OCI-LY3 (cell line): ENCODE measurements around the gene ZNF277.

ENCODE experiments used
- H2AFZ ChIP-seq: fragments of 200-600, 300-600 bp; shearing (Covaris generic); 2 replicates; pipeline ENCODE4 v1.6.0; 2014; ENCODE audit warnings: antibody characterized with exemption, low read depth, low read length
- H3K27ac ChIP-seq: fragments of 200-600, 300-600 bp; sonication (generic); 2 replicates; pipeline ENCODE4 v1.5.1; 2014; ENCODE audit warnings: mild to moderate bottlenecking, low read length, moderate library complexity, mixed read lengths
- H3K27me3 ChIP-seq: fragments of 200-600, 300-600 bp; sonication (generic); 2 replicates; pipeline ENCODE4 v1.6.1; 2014; ENCODE audit warnings: low read depth, low read length, mixed read lengths
- H3K36me3 ChIP-seq: fragments of 200-600, 300-600 bp; sonication (generic); replicated peaks from 2 replicates; pipeline ENCODE3; 2014; ENCODE audit warnings: low read depth, low read length, mixed read lengths
- H3K4me1 ChIP-seq: fragments of 300-600, 200-600 bp; sonication (generic); 2 replicates; pipeline ENCODE4 v1.6.1; 2014; ENCODE audit warnings: low read length, mixed read lengths
- H3K4me2 ChIP-seq: fragments of 200-600, 300-600 bp; sonication (generic); 2 replicates; pipeline ENCODE4 v1.6.1; 2014; ENCODE audit warnings: low read length, mixed read lengths
- H3K4me3 ChIP-seq: fragments of 300-600, 200-600 bp; sonication (generic); 2 replicates; pipeline ENCODE4 v1.5.1; 2014; ENCODE audit warnings: antibody characterized with exemption, mild to moderate bottlenecking, low read length, moderate library complexity
- H3K79me2 ChIP-seq: fragments of 300-600, 200-600 bp; shearing (Covaris generic); 2 replicates; pipeline ENCODE4 v1.6.1; 2014; ENCODE audit warnings: mild to moderate bottlenecking, low read length, mixed read lengths
- H3K9ac ChIP-seq: fragments of 300-600, 200-600 bp; shearing (Covaris generic); 2 replicates; pipeline ENCODE4 v1.6.0; 2014; ENCODE audit warnings: mild to moderate bottlenecking, low read length, moderate library complexity
- H3K9me3 ChIP-seq: fragments of 200-600, 300-600 bp; shearing (Covaris generic); 2 replicates; pipeline ENCODE4 v1.6.1; 2014; ENCODE audit warnings: low read length, mixed read lengths; ENCODE audit not compliant: insufficient read depth
- H4K20me1 ChIP-seq: fragments of 200-600, 300-600 bp; sonication (generic); 2 replicates; pipeline ENCODE4 v1.6.1; 2016; ENCODE audit warnings: low read length, mixed read lengths; ENCODE audit not compliant: insufficient read depth
- EZH2phosphoT487 ChIP-seq: fragments of 200-600 bp; shearing (Covaris generic); IDR thresholded peaks from 2 replicates; pipeline ENCODE4 v1.6.1; 2018; ENCODE audit warnings: antibody characterized with exemption, mixed run types, low read depth
- TF ChIP-seq, protein P1 (sequence below): fragments of 200-600, 300-600 bp; sonication (generic); IDR thresholded peaks from 2 replicates; pipeline ENCODE4 v1.5.1; 2014; ENCODE audit warnings: antibody characterized with exemption, low read length, low read depth

ZNF277 gene

DNA sequence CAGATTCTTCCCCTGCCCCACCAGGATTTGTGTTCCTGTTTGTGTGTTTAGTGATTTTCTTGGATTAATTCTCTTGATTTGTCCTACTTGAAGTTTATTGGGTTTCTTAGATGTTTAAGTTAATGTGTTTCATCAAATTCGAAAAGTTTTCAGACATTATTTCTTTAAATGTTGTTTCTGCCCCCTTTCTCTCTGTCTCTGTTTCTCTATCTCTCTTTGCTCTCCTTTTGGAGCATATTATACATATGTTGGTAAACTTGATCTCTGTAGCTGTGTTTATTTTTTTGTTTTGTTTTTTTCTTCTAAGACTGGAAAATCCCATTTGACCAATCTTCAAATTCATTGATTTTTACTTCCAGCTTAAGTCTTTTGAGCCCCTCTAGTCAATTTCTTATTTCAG is 115.6 kb downstream of the ZNF277 start:
- H2AFZ ChIP-seq = no peak overlapping the region
- H4K20me1 ChIP-seq = no peaks in the 10 kb centered on the region
- no peak overlapping the region for H3K27ac ChIP-seq
- H3K9me3 ChIP-seq = peaks cover 5% of the 10 kb centered on the region; the same call in 1 of the 2 replicates
- H3K9ac ChIP-seq = no peak overlapping the region
- no peak for TF ChIP-seq EZH2phosphoT487
- TF ChIP-seq, protein P1, sequence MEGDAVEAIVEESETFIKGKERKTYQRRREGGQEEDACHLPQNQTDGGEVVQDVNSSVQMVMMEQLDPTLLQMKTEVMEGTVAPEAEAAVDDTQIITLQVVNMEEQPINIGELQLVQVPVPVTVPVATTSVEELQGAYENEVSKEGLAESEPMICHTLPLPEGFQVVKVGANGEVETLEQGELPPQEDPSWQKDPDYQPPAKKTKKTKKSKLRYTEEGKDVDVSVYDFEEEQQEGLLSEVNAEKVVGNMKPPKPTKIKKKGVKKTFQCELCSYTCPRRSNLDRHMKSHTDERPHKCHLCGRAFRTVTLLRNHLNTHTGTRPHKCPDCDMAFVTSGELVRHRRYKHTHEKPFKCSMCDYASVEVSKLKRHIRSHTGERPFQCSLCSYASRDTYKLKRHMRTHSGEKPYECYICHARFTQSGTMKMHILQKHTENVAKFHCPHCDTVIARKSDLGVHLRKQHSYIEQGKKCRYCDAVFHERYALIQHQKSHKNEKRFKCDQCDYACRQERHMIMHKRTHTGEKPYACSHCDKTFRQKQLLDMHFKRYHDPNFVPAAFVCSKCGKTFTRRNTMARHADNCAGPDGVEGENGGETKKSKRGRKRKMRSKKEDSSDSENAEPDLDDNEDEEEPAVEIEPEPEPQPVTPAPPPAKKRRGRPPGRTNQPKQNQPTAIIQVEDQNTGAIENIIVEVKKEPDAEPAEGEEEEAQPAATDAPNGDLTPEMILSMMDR = no peak
- no peaks in the 10 kb centered on the region for H3K79me2 ChIP-seq
- no peaks in the 10 kb centered on the region for H3K4me1 ChIP-seq
- H3K4me2 ChIP-seq = no peak overlapping the region
- H3K36me3 ChIP-seq = peaks cover 13% of the 10 kb centered on the region
- H3K4me3 ChIP-seq = no peak overlapping the region
- H3K27me3 ChIP-seq = no peaks in the 10 kb centered on the region

DNA sequence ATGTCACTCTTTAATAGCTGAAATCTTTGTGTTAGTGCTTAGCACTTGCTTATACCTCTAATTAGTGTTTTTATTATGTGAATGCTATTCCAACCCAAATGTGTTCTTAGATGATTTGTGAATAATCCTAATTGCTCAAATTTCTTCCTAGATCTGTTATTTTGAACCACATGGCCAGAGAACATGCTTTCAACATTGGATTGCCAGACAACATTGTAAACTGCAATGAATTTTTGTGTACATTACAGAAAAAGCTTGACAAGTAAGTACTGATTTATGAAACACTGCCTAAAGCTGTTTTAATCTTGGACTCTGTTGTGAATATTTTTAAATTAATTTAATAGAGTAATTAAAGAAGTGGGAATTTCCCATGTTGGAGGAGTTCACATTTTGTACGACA is 121.1 kb downstream of the ZNF277 start:
- no peaks in the 10 kb centered on the region for H3K27me3 ChIP-seq
- peaks cover 2% of the 10 kb centered on the region for H3K36me3 ChIP-seq
- H3K4me3 ChIP-seq = no peak overlapping the region
- no peaks in the 10 kb centered on the region for H4K20me1 ChIP-seq
- H2AFZ ChIP-seq = no peak overlapping the region
- no peaks in the 10 kb centered on the region for H3K9me3 ChIP-seq
- no peak overlapping the region for H3K4me2 ChIP-seq
- H3K79me2 ChIP-seq = no peaks in the 10 kb centered on the region
- no peaks in the 10 kb centered on the region for H3K4me1 ChIP-seq
- TF ChIP-seq, protein P1 = no peak
- no peak for TF ChIP-seq EZH2phosphoT487
- no peak overlapping the region for H3K27ac ChIP-seq
- H3K9ac ChIP-seq = no peak overlapping the region

DNA sequence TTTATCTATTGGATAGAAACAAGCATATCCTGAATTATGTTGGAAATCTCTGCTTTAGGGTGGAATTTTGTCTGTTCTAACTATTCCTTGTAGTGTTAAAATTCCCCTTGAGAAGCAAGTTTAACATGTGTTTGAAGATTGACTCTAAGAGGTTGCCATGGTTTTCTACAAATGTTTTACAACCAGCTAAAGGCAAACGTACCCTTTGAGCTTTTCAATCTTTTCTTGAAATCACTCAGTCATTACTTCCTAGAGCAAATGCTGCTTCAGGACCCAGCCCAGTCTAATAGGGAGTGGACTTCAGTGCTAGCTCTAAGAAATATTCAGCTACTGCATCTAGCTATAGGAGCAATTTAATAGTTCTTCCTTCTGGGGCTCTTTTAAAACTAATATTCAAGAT is 125.0 kb downstream of the ZNF277 start:
- no peak for TF ChIP-seq EZH2phosphoT487
- TF ChIP-seq, protein P1 = no peak
- H3K4me3 ChIP-seq = no peak overlapping the region
- no peak overlapping the region for H3K27ac ChIP-seq
- no peaks in the 10 kb centered on the region for H3K27me3 ChIP-seq
- no peaks in the 10 kb centered on the region for H3K9me3 ChIP-seq
- no peak overlapping the region for H2AFZ ChIP-seq
- no peak overlapping the region for H3K4me2 ChIP-seq
- no peaks in the 10 kb centered on the region for H3K4me1 ChIP-seq
- no peaks in the 10 kb centered on the region for H3K79me2 ChIP-seq
- peaks cover 10% of the 10 kb centered on the region for H3K36me3 ChIP-seq
- H4K20me1 ChIP-seq = no peaks in the 10 kb centered on the region
- no peak overlapping the region for H3K9ac ChIP-seq

DNA sequence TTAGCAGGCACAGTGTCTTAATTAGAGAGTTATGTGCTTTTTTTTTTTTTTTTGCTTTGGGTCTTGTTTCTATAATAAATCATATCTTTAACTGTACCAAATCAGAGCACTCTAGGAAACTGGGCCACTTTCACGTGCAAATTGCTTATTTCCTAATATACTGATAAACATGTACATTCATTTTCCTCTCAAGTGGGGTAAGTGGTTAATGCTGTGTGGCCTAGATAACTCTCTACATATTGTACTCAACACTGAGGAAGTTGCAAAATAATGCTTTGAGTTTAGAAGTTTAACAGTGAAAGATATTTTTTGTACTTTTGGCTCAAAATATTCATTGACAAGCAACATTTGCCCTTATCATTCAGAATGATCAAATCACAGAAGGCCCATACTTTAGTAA is 127.9 kb downstream of the ZNF277 start:
- Histone ChIP-seq H3K4me1 (no peaks in the 10 kb centered on the region), H3K9me3 (no peaks in the 10 kb centered on the region), H3K4me3 (no peak overlapping the region), H3K9ac (no peak overlapping the region), H4K20me1 (no peaks in the 10 kb centered on the region), H2AFZ (no peak overlapping the region), H3K27ac (no peak overlapping the region), H3K4me2 (no peak overlapping the region), H3K79me2 (no peaks in the 10 kb centered on the region), H3K27me3 (no peaks in the 10 kb centered on the region), H3K36me3 (peaks cover 10% of the 10 kb centered on the region)
- TF ChIP-seq EZH2phosphoT487 = no peak
- TF ChIP-seq, protein P1 = no peak
